SK-N-SH (cell line): ENCODE results near the gene STX7. TPM values are rescaled to one million over a fixed set of nuclear protein-coding genes. Genes with fewer than 3 reads are reported as not detected.

Experiments
- CTCF ChIA-PET: fragments of 300-600, 350-600 bp; formaldehyde crosslinking; extraction: SDS; loops from one replicate; lab custom pipeline; 2021; lab: Yijun Ruan, JAX
- POLR2A ChIA-PET: fragments of 350-600 bp; sonication (Branson Sonifier 250); formaldehyde crosslinking; extraction: SDS; loops from one replicate; lab custom pipeline; 2020; ENCODE audit warnings: antibody characterized with exemption, inconsistent platforms; lab: Yijun Ruan, JAX
- DNase-seq: peaks from one replicate; pipeline ENCODE4 v3.0.0; 2012
- H2AFZ ChIP-seq: fragments of 200-600 bp; sonication (generic); 2 replicates; pipeline ENCODE4 v1.8.1; 2016; ENCODE audit warnings: antibody characterized with exemption, mild to moderate bottlenecking, low read depth
- H3F3A ChIP-seq: fragments of 200-600 bp; sonication (generic); replicated peaks from 2 replicates; pipeline ENCODE3; 2016; ENCODE audit warnings: antibody characterized with exemption, mild to moderate bottlenecking; ENCODE audit not compliant: insufficient read depth
- H3K27ac ChIP-seq, 2 experiments: fragments of 200-500 bp in 1 of 2; fragments of 200-600 bp in 1 of 2; sonication (Bioruptor generic) in 1 of 2; sonication (generic), shearing (Covaris generic) in 1 of 2; 2 replicates each; pipeline versions ENCODE4 v1.5.1 to v1.6.1; 2014 to 2016; ENCODE audit warnings: low read depth in 2 of 2, inconsistent platforms in 1 of 2, low read length in 1 of 2, mild to moderate bottlenecking in 1 of 2, mixed read lengths in 1 of 2
- H3K27me3 ChIP-seq: fragments of 200-600 bp; sonication (generic), shearing (Covaris generic); 2 replicates; pipeline ENCODE4 v1.6.1; 2016; ENCODE audit warnings: mixed run types; ENCODE audit not compliant: insufficient read depth
- H3K36me3 ChIP-seq, 2 experiments: fragments of 200-500 bp in 1 of 2; fragments of 200-600 bp in 1 of 2; sonication (Bioruptor generic) in 1 of 2; sonication (generic) in 1 of 2; replicated peaks in 1 of 2; 2 replicates each; pipeline versions ENCODE3 to v1.5.1; 2014 to 2016; ENCODE audit warnings: low read length in 1 of 2, mild to moderate bottlenecking in 1 of 2; ENCODE audit not compliant: insufficient read depth in 2 of 2, control insufficient read depth in 1 of 2
- H3K4me1 ChIP-seq, 2 experiments: fragments of 200-500 bp in 1 of 2; fragments of 200-600 bp in 1 of 2; sonication (Bioruptor generic) in 1 of 2; sonication (generic), shearing (Covaris generic) in 1 of 2; 2 replicates each; pipeline versions ENCODE4 v1.5.1 to v1.6.1; 2014 to 2016; ENCODE audit warnings: low read depth in 1 of 2, low read length in 1 of 2, mixed run types in 1 of 2; ENCODE audit not compliant: insufficient read depth in 2 of 2, control insufficient read depth in 1 of 2
- H3K4me2 ChIP-seq: fragments of 200-600 bp; sonication (generic), shearing (Covaris generic); 2 replicates; pipeline ENCODE4 v1.6.1; 2017; ENCODE audit warnings: mixed run types
- H3K4me3 ChIP-seq, 2 experiments: fragments of 200-500 bp in 1 of 2; fragments of 200-600 bp in 1 of 2; sonication (Bioruptor generic) in 1 of 2; sonication (generic), shearing (Covaris generic) in 1 of 2; 2 replicates each; pipeline versions ENCODE4 v1.5.1 to v1.8.1; 2014 to 2016; ENCODE audit warnings: low read depth in 2 of 2, inconsistent platforms in 1 of 2, low read length in 1 of 2, mild to moderate bottlenecking in 1 of 2, mixed read lengths in 1 of 2, moderate library complexity in 1 of 2
- H3K79me2 ChIP-seq: fragments of 200-600 bp; sonication (generic); 2 replicates; pipeline ENCODE4 v1.8.1; 2017; ENCODE audit warnings: mild to moderate bottlenecking; ENCODE audit not compliant: insufficient read depth
- H3K9ac ChIP-seq: fragments of 200-600 bp; sonication (generic); 2 replicates; pipeline ENCODE4 v1.6.1; 2017; ENCODE audit warnings: mixed run types
- H3K9me2 ChIP-seq: fragments of 200-600 bp; sonication (generic); 2 replicates; pipeline ENCODE4 v1.6.1; 2017; ENCODE audit warnings: mixed run types
- H3K9me3 ChIP-seq: fragments of 200-600 bp; sonication (generic); 2 replicates; pipeline ENCODE4 v1.6.1; 2017; ENCODE audit warnings: mixed run types, mild to moderate bottlenecking, moderate library complexity
- H4K20me1 ChIP-seq: fragments of 200-600 bp; sonication (generic); 2 replicates; pipeline ENCODE4 v1.6.1; 2017; ENCODE audit warnings: mild to moderate bottlenecking, mixed run types; ENCODE audit not compliant: insufficient read depth
- CTCF ChIP-seq: fragments of 200-600 bp; sonication (generic); IDR thresholded peaks from 2 replicates; pipeline ENCODE4 v1.6.1; 2017; ENCODE audit warnings: antibody characterized with exemption, mild to moderate bottlenecking, moderate library complexity
- ELF1 ChIP-seq: IDR thresholded peaks from 2 replicates; pipeline ENCODE4 v1.4.0; 2012
- EP300 ChIP-seq, 2 experiments: IDR thresholded peaks; 2 replicates each; pipeline versions ENCODE4 v1.4.0 to v1.6.1; 2012; ENCODE audit warnings: borderline replicate concordance in 1 of 2, low read depth in 1 of 2, low read length in 1 of 2
- FOXJ3 ChIP-seq: sonication (generic); formaldehyde crosslinking; IDR thresholded peaks from 2 replicates; pipeline ENCODE4 v1.5.1; 2020; ENCODE audit warnings: mild to moderate bottlenecking, missing genetic modification reagents
- FOXM1 ChIP-seq: IDR thresholded peaks from 2 replicates; pipeline ENCODE4 v1.4.0; 2012; ENCODE audit warnings: low read depth, mild to moderate bottlenecking
- GATA2 ChIP-seq: sonication (generic); formaldehyde crosslinking; IDR thresholded peaks from 2 replicates; pipeline ENCODE4 v1.5.0; 2020; ENCODE audit warnings: mild to moderate bottlenecking, missing genetic modification reagents
- IRF3 ChIP-seq: fragments of 150-350 bp; IDR thresholded peaks from 2 replicates; pipeline ENCODE4 v1.6.1; 2016; ENCODE audit warnings: mild to moderate bottlenecking, low read depth, low read length
- JUND ChIP-seq: IDR thresholded peaks from 2 replicates; pipeline ENCODE4 v1.4.0; 2012
- MAX ChIP-seq: IDR thresholded peaks from 2 replicates; pipeline ENCODE4 v1.4.0; 2012; ENCODE audit warnings: low read depth
- MEF2A ChIP-seq: IDR thresholded peaks from 2 replicates; pipeline ENCODE4 v1.4.0; 2012; ENCODE audit warnings: low read depth, borderline replicate concordance
- MXI1 ChIP-seq: IDR thresholded peaks from 2 replicates; pipeline ENCODE4 v1.6.1; 2012; ENCODE audit warnings: mild to moderate bottlenecking, low read depth, low read length, improper control_type of control experiment
- NRF1 ChIP-seq: IDR thresholded peaks from 2 replicates; pipeline ENCODE4 v1.6.1; 2012; ENCODE audit warnings: low read depth, mild to moderate bottlenecking, low read length
- PBX3 ChIP-seq: IDR thresholded peaks from 2 replicates; pipeline ENCODE4; 2012
- POLR2AphosphoS5 ChIP-seq: IDR thresholded peaks from 2 replicates; pipeline ENCODE4 v1.6.1; 2012; ENCODE audit warnings: low read depth, low read length
- RCOR1 ChIP-seq: fragments of 150-350 bp; IDR thresholded peaks from 2 replicates; pipeline ENCODE4 v1.6.1; 2017; ENCODE audit warnings: antibody characterized with exemption, low read length
- SIN3A ChIP-seq: IDR thresholded peaks from 2 replicates; pipeline ENCODE4 v1.6.1; 2012; ENCODE audit warnings: low read depth, mild to moderate bottlenecking, low read length, moderate library complexity, borderline replicate concordance
- TAF1 ChIP-seq: IDR thresholded peaks from 2 replicates; pipeline ENCODE4 v1.6.1; 2012; ENCODE audit warnings: low read depth, mild to moderate bottlenecking, low read length, moderate library complexity, borderline replicate concordance
- TEAD4 ChIP-seq: IDR thresholded peaks from 2 replicates; pipeline ENCODE4 v1.4.0; 2012; ENCODE audit warnings: mild to moderate bottlenecking, borderline replicate concordance; ENCODE audit not compliant: insufficient read depth
- USF2 ChIP-seq: fragments of 150-350 bp; IDR thresholded peaks from 2 replicates; pipeline ENCODE4 v1.6.1; 2017; ENCODE audit warnings: antibody characterized with exemption, low read length, low read depth, borderline replicate concordance
- YY1 ChIP-seq: IDR thresholded peaks from 2 replicates; pipeline ENCODE4 v1.4.0; 2012; ENCODE audit warnings: low read depth, mild to moderate bottlenecking
- WGBS: methylation state at CpG from one replicate; pipeline ENCODE4 v1.1.6; 2017; ENCODE audit warnings: low lambda C conversion rate; 5-methylcytosine and 5-hydroxymethylcytosine counted together
- polyA plus RNA-seq, 3 experiments: library from polyadenylated mRNA; depleted of rRNA; stranded (reverse); fragments of >200 nt; gene quantifications; 2 replicates each; pipeline ENCODE4 v1.2.3, GENCODE V29; 2012

STX7 gene
- polyA plus RNA-seq, 1 of the 3 experiments (the other 2 are of a cell fraction): 12.8 TPM

GRCh38 chr6:132430110-132430509 lies 82.8 kb downstream of the STX7 start (continued):
- TF ChIP-seq YY1 (no peak), PBX3 (no peak), MAX (no peak)
- TF ChIP-seq, all 33 proteins: peak for 0

GRCh38 chr6:132425176-132425575 lies 87.7 kb downstream of the STX7 start:
- no peak for DNase-seq

More at GRCh38 chr6:132425176-132425575, 87.7 kb downstream of the STX7 start:
- Histone ChIP-seq H3K27me3 (no peaks in the 10 kb centered on the region), H3K9me2 (no peaks in the 10 kb centered on the region), H3K4me3 (no peak overlapping the region), H3K27ac (no peak overlapping the region), H3K4me1 (no peaks in the 10 kb centered on the region), H3K4me2 (no peak overlapping the region), H4K20me1 (no peaks in the 10 kb centered on the region), H2AFZ (no peak overlapping the region), H3K36me3 (no peaks in the 10 kb centered on the region), H3K9ac (no peak overlapping the region), H3K79me2 (no peaks in the 10 kb centered on the region), H3F3A (no peaks in the 10 kb centered on the region), H3K9me3 (no peaks in the 10 kb centered on the region)
- TF ChIP-seq TEAD4 (no peak), MAX (no peak), CTCF (no peak), USF2 (no peak), ELF1 (no peak), MXI1 (no peak), PBX3 (no peak), RCOR1 (no peak), SIN3A (no peak), EP300 (IDR thresholded peaks at IDR 0.05; ENCODE audit: borderline replicate concordance in 1 of 2, low read depth in 1 of 2, low read length in 1 of 2) (no peak), YY1 (no peak), FOXJ3 (CRISPR knock-in tag) (no peak), IRF3 (no peak), TAF1 (no peak), GATA2 (CRISPR knock-in tag) (no peak), FOXM1 (no peak), NRF1 (no peak), JUND (no peak), MEF2A (no peak), POLR2AphosphoS5 (no peak)
- 0% methylated on average over 1 of the region's 5 CpGs for WGBS
- CTCF ChIA-PET: no interaction called here
- POLR2A ChIA-PET: no interaction called here
